Stimulated activated CD4-positive, alpha-beta T cell treated with anti-CD3 and anti-CD28 coated beads, Interleukin-4, amount 100 ng/mL, for 24 hours (primary cell): ENCODE measurements around the gene RNF152.
A peak's percentile ranks its signal among the peaks of the same experiment; 100 is the strongest.

Experiments used
- DNase-seq: peaks from one replicate; pipeline ENCODE4 v3.0.0-alpha.2; 2020

RNF152 gene

GRCh38 chr18:61892683-61893308 lies at the start of gene RNF152:
Gene RNF152, minus strand, starts transcription at chr18:61893007. Its CDS starts 76,544 bp downstream, at chr18:61816463.
- peak; percentile 10 for DNase-seq

- no peak for DNase-seq
These were observed 49.2 kb upstream of the RNF152 start for GRCh38 chr18:61941948-61942471.

- no peak for DNase-seq
These were observed 46.4 kb upstream of the RNF152 start for GRCh38 chr18:61939046-61939674.

- DNase-seq, result no peak
These were observed 42.6 kb upstream of the RNF152 start for GRCh38 chr18:61935362-61935761.

GRCh38 chr18:61931654-61932379 lies 39.0 kb upstream of the RNF152 start:
- no peak for DNase-seq

DNA sequence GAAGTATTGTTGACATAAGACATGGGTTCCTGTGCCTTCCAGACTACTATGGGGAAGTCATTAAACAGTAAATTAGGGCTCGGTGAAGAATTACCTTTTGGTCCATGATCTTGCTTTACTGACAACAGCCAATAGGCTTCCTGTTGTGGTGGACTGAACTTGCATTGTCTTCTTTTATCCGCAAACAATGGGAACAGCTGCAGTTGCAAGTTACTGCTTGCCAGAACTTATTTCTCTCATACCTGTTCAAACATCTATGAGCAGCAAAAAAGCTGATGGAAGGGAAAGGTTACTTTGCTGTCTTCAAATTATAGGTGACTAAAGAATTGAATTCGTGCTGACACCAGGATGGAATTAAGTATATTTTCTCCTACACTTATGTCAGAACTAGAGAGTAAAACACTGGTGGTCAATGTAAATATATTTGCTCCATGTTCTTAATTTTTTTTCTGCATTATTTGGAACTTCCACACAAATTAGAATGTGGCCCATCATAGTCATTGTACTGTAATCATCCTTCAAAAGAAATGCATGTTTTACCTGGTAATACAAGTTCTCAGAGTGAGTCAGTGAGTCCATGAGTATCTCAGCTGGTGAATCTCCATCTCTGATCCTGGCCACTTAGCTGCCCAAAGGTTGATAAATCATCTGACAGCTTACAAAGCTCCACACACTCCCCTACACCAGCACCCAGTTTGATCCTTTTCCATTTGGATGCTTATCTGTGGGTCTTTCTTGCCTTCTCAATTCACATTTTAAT lies 37.3 kb upstream of the RNF152 start:
- no peak for DNase-seq

- DNase-seq, result peak; percentile 58
These were observed 33.7 kb upstream of the RNF152 start for GRCh38 chr18:61926532-61926931.

DNA sequence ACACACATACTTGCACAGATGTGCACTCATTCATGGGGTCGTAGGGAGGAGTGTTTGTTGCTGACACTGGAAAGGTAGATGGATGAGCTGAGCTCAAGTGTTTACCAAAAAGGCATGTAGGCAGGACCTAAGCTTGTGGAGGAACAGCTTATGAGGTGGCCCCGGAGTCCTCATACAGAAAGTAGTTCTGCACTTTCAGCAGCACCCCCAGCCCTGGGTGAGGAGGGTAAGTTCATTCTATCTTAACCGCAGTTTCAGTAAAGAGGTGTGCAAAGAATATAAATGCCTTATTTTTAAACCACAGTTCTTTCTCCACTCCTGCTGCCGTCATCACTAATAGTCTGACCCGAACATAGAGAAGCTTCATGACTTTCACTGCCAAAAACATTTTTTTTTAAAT lies 31.7 kb upstream of the RNF152 start:
- no peak for DNase-seq

DNA sequence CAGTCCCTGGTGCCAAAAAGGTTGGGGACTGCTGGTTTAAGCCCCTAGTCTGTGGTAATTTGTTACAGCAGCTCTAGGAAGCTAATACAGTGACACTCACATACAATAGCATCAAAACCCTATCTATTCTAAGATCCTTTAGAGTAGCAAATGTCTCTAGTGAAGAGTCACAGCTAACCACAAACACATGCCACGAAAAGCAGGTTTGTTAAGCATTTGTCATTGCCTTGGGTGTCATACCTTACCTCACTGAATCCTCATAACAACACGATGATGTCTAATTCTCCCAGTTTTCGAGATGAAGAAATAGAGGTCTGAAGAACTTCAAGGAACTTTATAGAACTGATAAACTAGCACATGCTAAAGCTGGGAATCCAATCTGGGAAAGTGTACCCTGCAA lies 29.6 kb upstream of the RNF152 start:
- DNase-seq, result no peak

GRCh38 chr18:61921621-61922235 lies 28.9 kb upstream of the RNF152 start:
- no peak for DNase-seq

DNA sequence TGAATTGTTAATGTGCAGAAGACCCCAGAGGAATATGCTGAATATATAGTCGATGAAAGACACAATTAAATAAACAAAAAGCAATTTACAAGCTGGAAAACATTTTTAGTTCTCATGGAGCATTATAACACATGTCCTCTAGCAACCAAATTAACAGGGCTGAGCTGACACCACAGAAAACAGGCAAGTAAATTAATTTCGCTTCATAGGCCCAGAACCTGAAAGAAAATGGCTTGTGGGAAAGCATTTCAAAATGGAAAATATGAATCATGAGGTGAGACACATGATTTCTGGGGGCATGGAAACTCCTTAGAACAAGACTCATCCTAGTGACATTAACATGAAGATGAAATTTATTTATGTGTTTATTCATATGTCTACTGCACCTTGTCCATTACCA lies 25.0 kb upstream of the RNF152 start:
- no peak for DNase-seq

DNA sequence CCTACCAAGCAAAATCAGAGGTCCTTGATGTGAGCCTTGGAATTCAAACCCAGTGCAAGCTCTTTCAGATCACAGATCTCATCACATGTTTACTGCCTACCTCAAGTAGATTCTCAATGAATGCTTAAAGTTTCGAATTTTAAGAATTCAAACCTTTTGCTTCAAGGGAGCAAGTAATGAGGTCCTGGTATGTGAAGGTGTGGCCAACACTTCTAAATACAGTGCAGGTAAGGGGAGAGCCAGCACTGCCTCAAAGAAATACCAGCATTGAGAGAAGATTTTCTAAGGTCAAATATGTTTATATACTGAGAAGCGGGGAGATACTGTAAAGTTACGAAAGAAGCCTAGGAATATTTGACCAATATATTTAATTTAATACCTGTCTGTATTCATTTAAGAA lies 19.7 kb upstream of the RNF152 start:
- no peak for DNase-seq

DNA sequence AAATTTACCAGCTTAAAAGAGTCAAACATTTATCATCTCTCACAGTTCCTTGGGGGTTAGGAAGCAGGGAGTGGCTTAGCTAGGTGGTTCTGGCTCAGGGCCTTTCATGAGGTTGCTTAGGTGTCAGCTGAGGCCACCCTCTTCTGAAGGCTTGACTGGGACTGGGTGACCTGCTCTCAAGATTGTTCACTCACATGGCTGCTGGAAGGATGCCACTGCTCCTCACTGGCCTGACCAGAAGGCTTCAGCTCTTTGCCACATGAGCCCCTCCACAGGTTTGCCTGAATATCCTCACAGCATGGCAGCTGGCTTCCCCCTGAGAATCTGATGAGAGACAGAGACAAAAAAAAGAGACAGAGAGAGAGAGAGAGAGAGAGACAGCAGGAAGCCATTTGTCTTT lies 17.3 kb upstream of the RNF152 start:
- no peak for DNase-seq

DNA sequence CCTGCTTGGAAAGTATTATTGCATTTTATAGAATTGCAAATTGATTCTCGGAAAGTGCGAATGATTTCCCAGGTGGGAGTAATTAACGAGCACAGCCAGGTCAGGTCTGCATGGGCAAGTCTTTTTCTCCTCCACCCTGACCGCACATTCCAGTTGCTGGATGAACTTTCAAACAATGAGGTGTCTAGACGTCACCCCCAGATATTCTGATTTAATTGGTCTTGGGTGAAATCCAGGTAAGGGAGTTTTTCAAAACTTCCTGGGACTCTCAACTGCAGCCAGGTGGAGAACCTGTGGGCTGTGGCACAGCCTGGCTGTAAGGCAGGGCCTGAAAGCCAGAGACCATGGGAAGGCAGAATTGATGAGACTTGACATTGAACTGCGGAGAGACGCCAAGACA lies 15.9 kb upstream of the RNF152 start:
- DNase-seq, result no peak

DNA sequence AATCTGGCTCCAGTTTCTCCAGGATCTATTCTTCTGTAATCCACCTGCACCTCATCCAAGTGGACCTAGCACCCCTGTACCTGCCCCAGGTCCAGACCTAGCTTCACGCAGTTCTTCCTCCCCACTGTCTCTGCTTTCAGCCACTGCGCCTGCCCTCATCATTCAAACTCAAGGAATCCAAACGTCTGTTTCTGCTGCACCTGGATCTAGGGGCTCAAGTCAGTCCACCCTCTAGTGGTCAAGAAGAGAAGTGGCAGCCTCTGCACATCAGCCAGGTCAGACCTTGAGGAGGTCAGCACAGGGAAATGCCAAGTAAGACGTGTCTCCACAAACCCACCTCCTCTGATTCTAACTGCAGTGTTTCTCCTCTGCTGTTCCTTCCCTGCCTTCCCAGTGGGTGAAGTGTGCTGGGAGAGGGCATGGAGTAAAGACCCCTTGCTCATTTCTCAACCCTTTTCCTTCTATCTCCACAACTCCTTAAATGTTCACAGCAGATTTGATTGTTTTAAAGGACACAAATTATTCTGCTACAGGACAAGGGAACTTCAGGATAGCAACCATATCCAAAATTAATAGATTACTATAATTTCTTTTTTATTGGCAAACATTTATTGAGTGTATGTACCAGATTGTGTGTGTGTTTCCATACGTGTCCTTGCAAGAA lies 8.6 kb upstream of the RNF152 start:
- peak; percentile 33 for DNase-seq

DNA sequence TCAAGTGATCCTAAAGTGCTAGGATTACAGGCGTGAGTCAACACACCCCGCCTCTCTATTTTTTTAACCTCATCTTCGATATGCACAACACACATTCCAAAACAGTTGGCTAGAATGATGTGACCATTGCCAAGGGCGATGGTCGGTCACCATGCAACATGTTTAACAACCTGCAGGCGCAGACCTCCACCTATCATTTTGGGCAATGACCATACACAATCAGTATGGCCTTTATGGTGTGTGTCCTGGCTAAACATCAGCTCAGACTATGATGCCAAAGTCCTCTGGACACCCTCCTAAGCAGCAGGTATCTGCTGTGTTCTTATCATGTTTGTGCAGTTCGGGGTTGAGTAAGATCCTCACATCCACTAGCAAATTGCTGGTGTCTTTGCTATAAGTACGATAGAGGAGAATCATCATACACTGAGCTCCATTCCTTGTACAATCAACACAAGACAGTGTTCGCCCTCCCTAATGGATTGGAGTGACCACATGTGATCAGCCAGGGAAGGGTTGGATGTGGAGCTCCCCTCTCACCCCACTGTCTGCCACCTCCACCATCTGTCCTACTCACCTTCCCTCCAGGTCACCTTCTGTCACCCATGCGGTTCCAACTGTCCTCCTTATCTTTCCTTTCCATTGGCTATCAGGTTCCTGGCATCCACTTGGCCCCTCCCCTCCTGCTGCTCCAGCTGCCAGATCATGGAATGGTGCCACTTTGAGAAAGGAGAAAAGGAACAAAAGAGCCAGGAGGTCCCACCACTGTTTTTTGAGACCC lies 7.9 kb upstream of the RNF152 start:
- no peak for DNase-seq

GRCh38 chr18:61898640-61899101 lies 5.9 kb upstream of the RNF152 start:
- DNase-seq, result no peak

- no peak for DNase-seq
These were observed 4.0 kb upstream of the RNF152 start for GRCh38 chr18:61896757-61897156.

- DNase-seq, result no peak
These were observed 3.3 kb upstream of the RNF152 start for GRCh38 chr18:61896118-61896517.

DNA sequence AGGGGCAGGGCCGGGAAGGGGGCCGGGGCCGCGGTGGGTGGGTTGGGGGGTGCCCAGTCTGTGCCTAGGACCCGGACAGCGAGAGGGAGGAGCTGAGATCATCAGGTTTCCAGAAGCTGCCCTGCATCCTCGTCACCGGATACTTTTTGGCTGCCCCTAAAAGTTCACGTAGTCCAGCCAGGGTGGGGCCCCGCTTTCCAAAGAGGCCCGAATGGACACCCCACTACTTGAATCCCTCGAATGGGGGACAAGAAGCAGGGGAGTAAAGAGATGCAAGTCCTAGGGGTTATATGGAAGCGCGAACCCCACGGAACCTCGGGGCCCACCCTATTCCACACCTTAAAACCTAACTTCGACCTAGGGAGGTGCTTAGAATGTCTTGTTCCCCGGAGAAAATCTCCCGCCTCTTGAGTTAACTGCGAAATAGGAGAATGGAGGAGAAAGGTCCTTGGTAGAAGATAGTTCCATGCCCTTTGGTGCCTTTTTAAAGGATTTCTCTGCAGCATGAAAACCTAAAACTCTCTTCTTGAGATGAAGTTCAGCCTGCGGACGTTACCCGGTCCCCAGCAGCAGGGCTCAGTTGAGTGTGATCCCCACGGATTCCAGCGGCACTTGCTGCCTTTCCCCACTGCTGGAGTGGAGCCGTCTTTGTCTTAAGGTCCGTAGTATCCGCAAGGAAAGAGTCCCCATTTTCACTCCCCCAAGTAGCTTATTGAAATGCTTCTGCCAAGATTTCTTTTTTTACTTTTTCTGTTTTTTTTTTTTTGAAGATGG lies 2.1 kb upstream of the RNF152 start:
- DNase-seq, result no peak
